SU-DHL-6 (cell line): ENCODE data around the gene HIBADH.

Experiments
- H2AFZ ChIP-seq: fragments of 200-600 bp; sonication (generic); 2 replicates; pipeline ENCODE4 v1.6.1; 2014; ENCODE audit warnings: low read depth, mild to moderate bottlenecking, moderate library complexity, mixed read lengths, antibody characterized with exemption, low read length; ENCODE audit not compliant: severe bottlenecking
- H3F3A ChIP-seq: fragments of 200-600 bp; shearing (Covaris generic); 2 replicates; pipeline ENCODE4 v1.6.0; 2016; ENCODE audit warnings: antibody characterized with exemption, mild to moderate bottlenecking; ENCODE audit not compliant: insufficient read depth
- H3K27ac ChIP-seq: fragments of 200-600 bp; sonication (generic); 2 replicates; pipeline ENCODE4 v1.5.1; 2016; ENCODE audit warnings: low read depth, mild to moderate bottlenecking, low read length, moderate library complexity, mixed read lengths
- H3K27me3 ChIP-seq: fragments of 200-600 bp; sonication (generic), shearing (Covaris generic); 2 replicates; pipeline ENCODE4 v1.6.0; 2014; ENCODE audit warnings: mild to moderate bottlenecking, low read length
- H3K36me3 ChIP-seq: fragments of 200-600 bp; sonication (generic); 2 replicates; pipeline ENCODE4 v1.6.1; 2014; ENCODE audit warnings: mild to moderate bottlenecking, low read length, mixed read lengths
- H3K4me2 ChIP-seq: fragments of 300-600, 200-600 bp; shearing (Covaris generic), sonication (generic); 2 replicates; pipeline ENCODE4 v1.6.0; 2014; ENCODE audit warnings: low read length, low read depth, mild to moderate bottlenecking; ENCODE audit not compliant: poor library complexity, severe bottlenecking
- H3K4me3 ChIP-seq: fragments of 200-600 bp; sonication (generic); 2 replicates; pipeline ENCODE4 v1.5.1; 2014; ENCODE audit warnings: antibody characterized with exemption, low read length, mild to moderate bottlenecking, mixed read lengths; ENCODE audit not compliant: insufficient read depth, poor library complexity, severe bottlenecking
- H3K79me2 ChIP-seq: fragments of 200-600 bp; sonication (generic); 2 replicates; pipeline ENCODE4 v1.6.1; 2014; ENCODE audit warnings: mild to moderate bottlenecking, low read length, moderate library complexity; ENCODE audit not compliant: insufficient read depth
- H3K9ac ChIP-seq: fragments of 200-600 bp; sonication (generic); 2 replicates; pipeline ENCODE4 v1.7.0; 2014; ENCODE audit warnings: mild to moderate bottlenecking, low read length
- H3K9me2 ChIP-seq: fragments of 200-600 bp; sonication (generic); replicated peaks from 2 replicates; pipeline ENCODE4 v1.6.1; 2014; ENCODE audit warnings: low read length; ENCODE audit not compliant: insufficient read depth
- H3K9me3 ChIP-seq: fragments of 200-600 bp; sonication (generic); 2 replicates; pipeline ENCODE4 v1.6.1; 2014; ENCODE audit warnings: low read length, mixed read lengths; ENCODE audit not compliant: insufficient read depth
- H4K20me1 ChIP-seq: fragments of 200-600 bp; sonication (generic); 2 replicates; pipeline ENCODE4 v1.6.1; 2014; ENCODE audit warnings: low read depth, mild to moderate bottlenecking, antibody characterized with exemption, low read length, moderate library complexity, mixed read lengths
- EZH2phosphoT487 ChIP-seq: fragments of 200-600 bp; sonication (generic), shearing (Covaris generic); conservative IDR thresholded peaks from 2 replicates; pipeline ENCODE4 v1.6.1; 2018; ENCODE audit warnings: mild to moderate bottlenecking, antibody characterized with exemption, low read length, moderate library complexity, mixed read lengths
- TF ChIP-seq, protein P1 (sequence below): fragments of 200-600 bp; sonication (generic); IDR thresholded peaks from one replicate; pipeline ENCODE4 v1.5.1; 2017; ENCODE audit warnings: antibody characterized with exemption, mild to moderate bottlenecking, low read length, moderate library complexity; ENCODE audit not compliant: insufficient read depth, poor library complexity, severe bottlenecking

Gene HIBADH

DNA sequence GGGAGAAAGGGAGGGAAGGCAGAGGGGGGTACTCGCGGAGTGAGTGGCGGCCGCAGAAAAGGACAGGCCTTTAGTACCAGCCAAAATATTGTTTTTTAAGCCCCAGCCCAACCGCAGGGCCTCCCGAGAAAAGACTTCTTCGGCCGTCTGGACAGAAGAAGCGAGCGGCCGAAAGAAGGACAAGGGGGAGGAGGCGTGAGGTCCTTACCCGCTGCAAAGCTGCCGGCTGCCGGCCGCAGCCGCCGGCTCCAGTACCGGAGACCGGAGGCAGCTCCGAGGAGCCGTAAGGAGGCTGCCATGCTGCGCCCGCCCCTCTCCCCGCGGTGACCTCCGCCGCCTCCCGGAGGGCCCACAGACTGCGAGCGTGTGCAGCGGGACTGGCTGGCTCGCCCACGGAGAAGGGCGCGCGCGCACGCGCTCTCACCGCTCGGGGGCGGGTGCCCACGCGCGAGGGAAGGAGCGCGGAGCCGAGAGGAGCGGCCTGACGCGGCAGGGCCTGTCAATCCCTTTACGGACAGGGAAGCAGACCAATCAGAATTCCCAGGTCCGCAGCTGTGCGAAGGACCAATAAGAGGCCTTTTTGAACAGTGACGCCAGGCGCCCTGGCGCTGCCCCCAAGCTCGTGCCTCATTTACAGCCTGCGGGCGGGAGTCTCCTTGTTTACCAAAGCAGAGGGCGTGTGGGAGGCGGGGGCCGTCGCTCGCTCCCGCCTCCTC, at the start of gene HIBADH:
Gene HIBADH (minus strand): TSS at position 394 of the 716 bp plus-strand sequence. CDS start 95 bp downstream, at position 299.
- peak within 1 kb of the TSS; percentile 79 for H3K9ac ChIP-seq
- TF ChIP-seq, protein P1, sequence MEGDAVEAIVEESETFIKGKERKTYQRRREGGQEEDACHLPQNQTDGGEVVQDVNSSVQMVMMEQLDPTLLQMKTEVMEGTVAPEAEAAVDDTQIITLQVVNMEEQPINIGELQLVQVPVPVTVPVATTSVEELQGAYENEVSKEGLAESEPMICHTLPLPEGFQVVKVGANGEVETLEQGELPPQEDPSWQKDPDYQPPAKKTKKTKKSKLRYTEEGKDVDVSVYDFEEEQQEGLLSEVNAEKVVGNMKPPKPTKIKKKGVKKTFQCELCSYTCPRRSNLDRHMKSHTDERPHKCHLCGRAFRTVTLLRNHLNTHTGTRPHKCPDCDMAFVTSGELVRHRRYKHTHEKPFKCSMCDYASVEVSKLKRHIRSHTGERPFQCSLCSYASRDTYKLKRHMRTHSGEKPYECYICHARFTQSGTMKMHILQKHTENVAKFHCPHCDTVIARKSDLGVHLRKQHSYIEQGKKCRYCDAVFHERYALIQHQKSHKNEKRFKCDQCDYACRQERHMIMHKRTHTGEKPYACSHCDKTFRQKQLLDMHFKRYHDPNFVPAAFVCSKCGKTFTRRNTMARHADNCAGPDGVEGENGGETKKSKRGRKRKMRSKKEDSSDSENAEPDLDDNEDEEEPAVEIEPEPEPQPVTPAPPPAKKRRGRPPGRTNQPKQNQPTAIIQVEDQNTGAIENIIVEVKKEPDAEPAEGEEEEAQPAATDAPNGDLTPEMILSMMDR, result no peak
- no peak for TF ChIP-seq EZH2phosphoT487
- H2AFZ ChIP-seq, result peak within 1 kb of the TSS; percentile 96
- H3K4me2 ChIP-seq, result peak within 1 kb of the TSS; percentile 82
- no peaks in the 10 kb centered on the region for H3F3A ChIP-seq
- no peaks in the 10 kb centered on the region for H3K79me2 ChIP-seq
- no peaks in the 10 kb centered on the region for H3K36me3 ChIP-seq
- no peaks in the 10 kb centered on the region for H3K27me3 ChIP-seq
- no peaks in the 10 kb centered on the region for H3K9me3 ChIP-seq
- no peaks in the 10 kb centered on the region for H3K9me2 ChIP-seq
- peak within 1 kb of the TSS; percentile 29 for H3K27ac ChIP-seq
- H4K20me1 ChIP-seq, result no peaks in the 10 kb centered on the region
- H3K4me3 ChIP-seq, result peak within 1 kb of the TSS; percentile 87

DNA sequence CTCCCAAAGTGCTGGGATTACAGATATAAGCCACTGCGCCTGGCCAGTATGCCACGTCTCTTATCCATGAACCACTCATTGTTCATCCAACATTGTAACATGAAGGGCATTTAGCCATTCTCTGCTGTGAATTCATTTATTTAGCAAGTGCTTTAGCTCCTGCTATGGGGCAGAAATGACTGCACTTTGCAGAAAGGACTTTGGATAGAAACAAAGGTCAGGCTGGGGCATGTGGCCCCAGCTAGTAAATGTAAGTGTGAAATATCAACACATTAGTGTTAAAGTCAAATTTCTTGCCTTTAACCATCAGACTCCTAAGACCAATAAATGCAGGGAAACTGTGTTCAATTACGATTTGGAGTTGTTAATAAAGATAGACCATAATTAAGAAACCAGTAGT, 49.5 kb upstream of the HIBADH start:
- Histone ChIP-seq H3K27me3 (no peaks in the 10 kb centered on the region), H3K4me3 (no peak overlapping the region), H3K4me2 (no peak overlapping the region), H2AFZ (no peak overlapping the region), H3K9me2 (no peaks in the 10 kb centered on the region), H3K27ac (no peak overlapping the region), H3F3A (no peaks in the 10 kb centered on the region), H3K36me3 (no peaks in the 10 kb centered on the region), H3K9ac (no peak overlapping the region), H3K9me3 (no peaks in the 10 kb centered on the region), H4K20me1 (no peaks in the 10 kb centered on the region), H3K79me2 (no peaks in the 10 kb centered on the region)
- TF ChIP-seq, protein P1, result no peak
- no peak for TF ChIP-seq EZH2phosphoT487

DNA sequence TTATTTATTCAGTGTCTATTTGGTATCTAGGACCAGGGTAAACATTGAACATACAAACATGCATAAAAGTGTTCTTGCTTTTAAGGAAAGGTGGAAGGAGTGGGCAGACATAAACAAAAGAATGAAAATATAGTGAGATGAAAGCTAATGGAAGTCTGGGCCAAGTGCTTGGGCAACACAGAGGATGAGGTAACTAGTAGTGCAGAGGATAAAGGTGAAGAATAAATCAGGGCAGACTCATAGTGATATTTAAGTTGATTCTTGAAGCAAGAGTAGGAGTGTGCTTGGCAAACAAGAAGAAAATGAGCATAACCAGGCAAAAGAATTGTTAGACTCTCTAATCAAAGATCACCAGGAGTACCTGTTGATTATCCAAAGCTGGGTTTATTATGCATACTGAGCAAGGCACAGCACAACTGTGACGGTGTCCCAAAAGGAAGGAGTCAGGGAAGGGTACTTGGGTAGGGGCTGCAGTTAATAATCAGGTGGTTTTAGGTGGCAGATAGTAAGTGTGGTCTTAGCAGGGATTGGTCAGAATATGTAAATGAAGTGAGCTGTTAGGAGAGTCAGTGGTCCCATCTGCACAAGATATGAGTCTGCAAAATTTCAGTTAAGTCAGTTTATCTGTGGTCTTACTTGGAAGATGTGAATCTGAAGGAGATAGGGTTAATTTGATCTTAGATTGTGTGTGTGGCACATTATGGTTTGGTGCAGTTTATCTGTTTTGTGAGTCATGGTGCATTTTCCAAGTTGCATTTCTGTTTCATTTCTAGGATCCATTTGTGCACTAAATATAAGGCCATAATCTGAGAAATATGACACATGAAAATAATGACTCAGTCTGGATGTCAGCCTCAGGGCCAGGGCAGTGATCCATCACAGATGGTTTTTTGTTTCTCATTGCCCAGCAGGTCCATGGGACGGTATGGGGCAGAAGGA, 46.7 kb upstream of the HIBADH start:
- H3K9ac ChIP-seq, result no peak overlapping the region
- TF ChIP-seq EZH2phosphoT487, result no peak
- TF ChIP-seq, protein P1, result no peak
- H3K27me3 ChIP-seq, result no peaks in the 10 kb centered on the region
- H4K20me1 ChIP-seq, result no peaks in the 10 kb centered on the region
- no peak overlapping the region for H3K4me2 ChIP-seq
- no peaks in the 10 kb centered on the region for H3K79me2 ChIP-seq
- H3K9me3 ChIP-seq, result no peaks in the 10 kb centered on the region
- no peaks in the 10 kb centered on the region for H3F3A ChIP-seq
- no peak overlapping the region for H3K4me3 ChIP-seq
- H3K36me3 ChIP-seq, result no peaks in the 10 kb centered on the region
- no peaks in the 10 kb centered on the region for H3K9me2 ChIP-seq
- H2AFZ ChIP-seq, result no peak overlapping the region
- H3K27ac ChIP-seq, result no peak overlapping the region
